Body of pancreas (tissue), 4 donors: ENCODE measurements around the gene OSTN.

Source experiments
- CTCF ChIP-seq, 7 experiments: fragments of 450-650 bp in 4 of 7; fragments of 200-600 bp in 3 of 7; sonication (generic) in 3 of 7; IDR thresholded peaks; one replicate each; pipeline ENCODE4 v1.5.1; 2016 to 2019; ENCODE audit warnings: antibody characterized with exemption in 7 of 7
- POLR2A ChIP-seq, 3 donors: fragments of 450-650 bp; IDR thresholded peaks; one replicate each; pipeline ENCODE4 v1.6.1; 2016; ENCODE audit warnings: antibody characterized with exemption in 3 of 3, mild to moderate bottlenecking in 2 of 3

GRCh38 chr3:191154827-191155226 is 44.2 kb upstream of the OSTN start:
- TF ChIP-seq CTCF (IDR thresholded peaks at IDR 0.05) (no peak), POLR2A (IDR thresholded peaks at IDR 0.05) (no peak)
